Epidermal melanocyte (primary cell): ENCODE results near the gene BORCS8.
A peak's percentile ranks its signal among the peaks of the same experiment; 100 is the strongest.
"Not testable (repeated sequence)": the region's sequence is repeated elsewhere in the genome, so short reads cannot be mapped to it uniquely, and the experiment has no call there.

Experiments used
- DNase-seq: peaks from one replicate; pipeline ENCODE4 v3.0.0; 2011; ENCODE audit warnings: low spot score; ENCODE audit not compliant: insufficient read length

The BORCS8 gene

GRCh38 chr19:19192078-19192882 lies at the start of gene BORCS8, which contains the start of gene RFXANK:
TSS of gene BORCS8 (minus strand) at chr19:19192152. CDS start at chr19:19192117, 35 bp downstream.
TSS of gene RFXANK (plus strand) at chr19:19192258. CDS start at chr19:19193947, 1,689 bp downstream.
- peak; percentile 95 for DNase-seq

- no peak for DNase-seq
Measured at GRCh38 chr19:19240476-19240875, 48.5 kb upstream of the BORCS8 start.

DNA sequence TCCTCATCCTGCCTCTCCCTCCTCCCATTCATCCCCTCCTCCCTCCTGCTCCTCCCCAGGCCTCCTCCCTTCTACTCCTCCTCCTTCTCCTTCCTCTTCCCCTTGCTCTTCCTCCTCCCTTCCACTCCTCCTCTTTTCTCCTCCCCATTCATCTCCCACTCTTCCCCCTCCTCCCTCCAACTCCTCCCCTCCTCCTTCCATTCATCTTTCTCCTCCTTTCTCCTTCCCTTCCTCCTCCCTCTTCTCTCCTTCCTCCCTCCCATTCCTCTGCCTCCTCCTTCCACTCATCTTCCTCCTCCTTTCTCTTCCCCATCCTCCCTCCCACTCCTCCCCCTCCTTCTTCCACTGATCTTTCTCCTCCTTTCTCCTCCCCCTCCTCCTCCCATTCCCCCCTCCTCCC lies 47.7 kb upstream of the BORCS8 start:
- no peak for DNase-seq

GRCh38 chr19:19238126-19238894 lies 46.4 kb upstream of the BORCS8 start:
- DNase-seq, result no peak

DNA sequence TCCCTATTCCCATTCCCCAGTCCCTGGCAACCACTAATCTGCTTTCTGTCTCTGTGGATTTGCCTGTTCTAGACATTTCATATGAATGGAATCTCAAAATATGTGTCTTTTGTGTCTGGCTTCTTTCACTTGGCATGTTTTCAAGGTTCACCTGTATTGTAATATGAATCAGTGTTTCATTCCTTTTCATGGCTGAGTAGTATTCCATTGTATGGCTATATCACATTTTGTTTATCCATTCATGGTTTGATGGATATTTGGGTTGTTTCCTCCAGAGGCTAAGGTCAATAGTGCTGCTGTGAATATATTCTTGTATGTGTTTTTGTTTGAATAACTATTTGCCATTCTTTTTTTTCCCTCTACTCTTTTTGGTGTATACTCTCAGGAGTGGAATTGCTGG lies 44.2 kb upstream of the BORCS8 start:
- no peak for DNase-seq

DNA sequence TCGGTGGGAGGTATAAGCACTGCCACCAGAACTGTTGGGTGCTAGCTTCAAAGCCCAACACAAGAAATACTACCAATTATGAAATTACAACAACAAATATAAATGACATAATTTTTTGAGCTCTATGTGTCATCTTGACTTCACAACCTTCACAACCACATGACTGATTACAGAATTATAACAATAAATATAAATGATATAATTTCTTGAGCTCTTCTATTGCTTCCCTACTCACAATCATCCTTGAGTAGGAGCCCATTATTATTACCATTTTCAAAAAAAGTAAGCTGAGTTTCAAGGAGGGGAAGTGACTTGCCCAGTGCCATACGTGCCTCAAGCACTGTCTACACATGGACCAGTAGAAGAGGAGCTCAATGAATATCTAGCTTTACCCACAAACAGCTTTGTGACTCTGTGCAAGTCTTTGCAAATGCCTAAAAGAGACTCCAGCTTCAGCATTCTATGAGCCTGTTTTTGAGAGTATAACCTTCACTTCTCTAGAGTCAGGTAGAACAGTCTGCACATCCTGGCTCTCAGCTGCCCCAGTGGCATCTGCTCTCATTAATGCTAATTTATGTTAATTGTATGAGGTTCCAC lies 42.4 kb upstream of the BORCS8 start:
- no peak for DNase-seq

DNA sequence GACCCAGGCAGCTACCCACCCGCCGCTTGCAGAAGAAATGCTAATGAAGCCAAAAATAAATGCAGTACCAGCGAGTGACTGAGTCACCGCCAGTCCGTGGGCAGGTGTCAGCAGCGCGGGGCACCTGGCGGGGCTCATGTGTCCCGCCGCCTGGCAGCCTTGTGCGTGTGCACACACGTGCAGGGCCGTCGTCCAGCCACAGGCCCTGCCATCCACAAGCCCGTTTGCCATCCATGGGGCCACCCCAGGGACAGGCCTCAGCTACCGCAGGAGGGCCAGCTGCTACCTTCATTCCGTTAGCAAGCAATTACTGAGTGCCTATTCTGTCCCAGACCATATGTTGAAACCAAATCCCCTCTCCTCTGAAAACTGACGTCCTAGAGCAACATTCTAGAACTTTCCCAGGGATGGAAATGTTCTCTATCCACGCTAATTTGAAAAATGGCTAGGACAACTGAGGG lies 40.3 kb upstream of the BORCS8 start:
- no peak for DNase-seq

DNA sequence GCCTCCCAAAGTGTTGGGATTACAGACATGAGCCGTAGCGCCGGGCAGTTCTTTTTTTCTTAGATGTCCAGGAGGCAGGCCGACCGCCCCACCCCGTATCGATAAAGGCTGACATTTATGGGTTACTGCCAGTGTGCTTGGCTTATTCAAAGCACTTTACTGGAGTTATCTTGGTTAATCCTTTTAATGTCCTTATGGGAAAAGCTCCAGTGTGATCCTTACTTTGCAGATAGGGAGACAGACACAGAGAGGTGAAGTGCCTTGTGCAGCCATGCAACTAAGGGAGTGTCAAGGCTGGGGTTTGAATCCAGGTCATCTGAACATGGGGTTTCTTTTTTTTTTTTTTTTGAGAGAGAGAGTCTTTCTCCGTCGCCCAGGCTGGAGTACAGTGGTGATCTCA lies 39.0 kb upstream of the BORCS8 start:
- DNase-seq, result no peak

DNA sequence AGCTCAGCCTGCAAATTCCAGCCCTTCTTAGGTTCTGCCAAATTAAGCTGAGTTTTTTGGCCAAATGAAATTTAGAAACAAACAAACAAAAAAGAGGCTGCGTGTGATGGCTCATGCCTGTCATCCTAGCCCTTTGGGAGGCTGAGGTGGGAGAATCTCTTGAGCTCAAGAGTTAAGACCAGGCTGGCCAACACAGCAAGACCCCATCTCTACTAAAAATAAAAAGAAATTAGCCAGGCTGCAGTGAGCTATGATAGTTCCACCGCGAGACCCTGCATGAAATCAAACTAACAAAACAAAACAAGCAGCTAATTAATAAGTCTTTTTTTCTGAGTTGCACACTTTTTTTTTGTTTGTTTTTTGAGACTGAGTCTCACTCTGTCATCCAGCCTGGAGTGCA lies 37.7 kb upstream of the BORCS8 start:
- DNase-seq, result no peak

- no peak for DNase-seq
Measured at GRCh38 chr19:19227217-19227616, 35.3 kb upstream of the BORCS8 start.

GRCh38 chr19:19226663-19227062 lies 34.7 kb upstream of the BORCS8 start:
- no peak for DNase-seq

DNA sequence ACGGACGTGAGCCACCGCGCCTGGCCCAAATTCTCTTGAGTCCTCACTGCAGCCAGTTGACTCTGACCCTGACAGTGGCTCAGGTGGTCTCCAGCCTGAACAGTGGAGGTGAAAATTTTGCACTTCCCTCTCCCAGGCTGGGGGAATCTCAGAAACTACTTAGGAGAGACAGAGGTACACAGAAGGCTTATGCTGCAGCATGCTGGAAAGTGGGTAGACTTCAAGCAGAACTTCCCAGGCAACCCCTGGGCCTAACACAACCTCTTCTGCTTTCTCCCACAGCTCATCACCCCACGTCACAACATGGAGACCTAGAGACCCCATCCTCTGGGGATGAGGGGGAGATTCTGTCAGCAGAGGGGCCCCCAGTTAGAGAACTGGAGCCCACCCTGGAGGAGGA lies 34.3 kb upstream of the BORCS8 start:
- no peak for DNase-seq

- DNase-seq, result peak; percentile 85
Measured at GRCh38 chr19:19224852-19225494, 33.0 kb upstream of the BORCS8 start.

GRCh38 chr19:19224150-19224851 lies 32.3 kb upstream of the BORCS8 start:
- no peak for DNase-seq

DNA sequence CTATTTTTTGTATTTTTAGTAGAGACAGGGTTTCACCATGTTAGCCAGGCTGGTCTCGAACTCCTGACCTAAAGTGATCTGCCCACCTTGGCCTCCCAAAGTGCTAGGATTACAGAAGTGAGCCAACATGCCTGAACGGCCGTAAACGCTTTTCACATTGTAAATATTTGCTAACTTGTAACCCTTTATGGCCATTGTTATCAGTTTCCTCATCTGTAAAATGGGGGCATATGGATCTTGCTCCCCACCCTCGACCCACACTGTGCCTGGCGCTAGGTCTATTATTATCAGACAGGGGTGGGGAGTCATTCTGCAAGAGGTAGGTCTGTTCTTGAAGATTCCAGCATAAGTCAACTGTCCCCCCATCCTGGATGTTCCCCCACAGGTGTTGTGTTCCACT lies 31.7 kb upstream of the BORCS8 start:
- DNase-seq, result no peak

DNA sequence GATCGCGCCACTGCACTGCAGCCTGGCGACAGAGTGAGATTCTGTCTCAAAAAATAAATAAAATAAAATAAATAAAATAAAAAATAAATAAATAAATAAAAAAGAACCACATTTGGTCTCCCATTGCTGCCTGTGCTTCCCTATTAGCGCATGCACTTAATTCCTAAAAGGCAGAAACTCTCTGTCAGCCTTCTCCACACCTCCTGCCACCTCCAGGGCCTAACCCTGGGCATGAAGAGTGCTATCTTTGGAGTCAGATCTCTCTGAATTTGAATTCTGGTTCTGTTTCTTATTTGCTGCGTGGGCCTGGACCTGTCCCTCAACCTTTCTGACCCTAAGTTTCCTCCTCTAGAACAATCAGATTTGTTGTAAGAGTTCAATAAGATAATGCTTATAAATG lies 31.1 kb upstream of the BORCS8 start:
- DNase-seq, result no peak

GRCh38 chr19:19221000-19221399 lies 29.0 kb upstream of the BORCS8 start:
- not testable (repeated sequence) for DNase-seq

- DNase-seq, result no peak
Measured at GRCh38 chr19:19218911-19219310, 27.0 kb upstream of the BORCS8 start.

DNA sequence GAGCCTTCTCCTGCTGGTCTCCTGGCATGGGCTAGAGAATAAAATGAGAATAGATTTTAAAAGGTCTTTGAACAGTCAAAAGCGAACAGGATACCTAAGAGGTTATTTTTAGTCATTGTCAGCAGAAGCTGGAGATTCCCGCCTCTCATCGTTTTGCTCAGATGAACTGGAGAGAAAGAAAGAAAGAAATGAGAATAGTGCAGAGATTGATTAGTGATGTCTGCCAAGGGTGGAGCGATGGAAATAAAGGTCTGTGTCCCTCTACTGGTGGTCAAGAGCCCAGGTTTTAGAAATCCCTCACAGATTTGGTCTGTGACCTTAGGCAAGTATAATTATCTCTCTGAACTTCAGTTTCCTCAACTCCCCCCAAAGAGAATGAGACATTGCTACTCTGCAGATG lies 25.1 kb upstream of the BORCS8 start:
- no peak for DNase-seq

DNA sequence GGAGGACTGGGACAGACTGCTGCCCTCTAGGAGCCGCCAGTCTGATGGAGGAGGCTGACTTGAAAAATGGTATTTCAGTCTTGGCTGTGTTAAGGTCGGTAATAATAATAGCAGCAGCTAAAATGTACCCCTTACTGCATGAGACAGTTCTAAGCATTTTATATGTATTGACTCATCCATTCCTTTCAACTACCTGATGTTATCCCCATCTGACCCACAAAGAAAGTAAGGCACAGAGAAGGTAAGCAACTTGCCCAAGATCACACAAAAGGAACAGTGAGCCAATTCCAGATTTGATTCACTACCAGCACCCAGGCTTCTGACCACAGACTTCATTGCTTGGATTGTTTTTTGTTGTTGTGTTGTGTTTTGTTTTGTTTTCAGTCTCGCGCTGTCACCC lies 23.8 kb upstream of the BORCS8 start:
- no peak for DNase-seq

GRCh38 chr19:19214892-19215291 lies 22.9 kb upstream of the BORCS8 start:
- DNase-seq, result no peak
